ENCODE results near the gene PPP2R3A.
"Not testable (repeated sequence)": the region's sequence is repeated elsewhere in the genome, so short reads cannot be mapped to it uniquely, and the experiment has no call there.

PPP2R3A gene

GRCh38 chr3:136023264-136023978, 57.9 kb downstream of the PPP2R3A start:
- DNase-seq: no peak

- DNase-seq: no peak
Observed at GRCh38 chr3:136036306-136036705, 70.8 kb downstream of the PPP2R3A start.

GRCh38 chr3:136038668-136039067, 73.1 kb downstream of the PPP2R3A start:
- no peak for DNase-seq

- peak; percentile 5 to 62 for DNase-seq
Observed at GRCh38 chr3:136042608-136043221, 77.2 kb downstream of the PPP2R3A start.

- DNase-seq: no peak
Observed at GRCh38 chr3:136044980-136045745, 79.6 kb downstream of the PPP2R3A start.

GRCh38 chr3:136048068-136048467, 82.5 kb downstream of the PPP2R3A start:
- no peak for DNase-seq

- no peak for DNase-seq
Observed at GRCh38 chr3:136050250-136050649, 84.7 kb downstream of the PPP2R3A start.

GRCh38 chr3:136055491-136055890, 90.0 kb downstream of the PPP2R3A start:
- DNase-seq: no peak

- no peak for DNase-seq
Observed at GRCh38 chr3:136067211-136067610, 101.7 kb downstream of the PPP2R3A start.

GRCh38 chr3:136068708-136069107, 103.2 kb downstream of the PPP2R3A start:
- DNase-seq: no peak

- DNase-seq: no peak
Observed at GRCh38 chr3:136069933-136070332, 104.4 kb downstream of the PPP2R3A start.

- peak in 1 of 2 experiments; percentile 10 for DNase-seq
Observed at GRCh38 chr3:136070334-136070733, 104.8 kb downstream of the PPP2R3A start.

- peak in 1 of 2 experiments; percentile 48 for DNase-seq
Observed at GRCh38 chr3:136070953-136071949, 105.7 kb downstream of the PPP2R3A start.

- DNase-seq: no peak
Observed at GRCh38 chr3:136074546-136075170, 109.1 kb downstream of the PPP2R3A start.

- peak; percentile 73 to 85 for DNase-seq
Observed at GRCh38 chr3:136075218-136075808, 109.8 kb downstream of the PPP2R3A start.

GRCh38 chr3:136075811-136076210, 110.3 kb downstream of the PPP2R3A start:
- peak in 1 of 2 experiments; percentile 8 for DNase-seq

- DNase-seq: peak in 1 of 2 experiments; percentile 38
Observed at GRCh38 chr3:136078421-136079364, 113.2 kb downstream of the PPP2R3A start.

- DNase-seq: not testable (repeated sequence)
Observed at GRCh38 chr3:136083641-136084382, 118.3 kb downstream of the PPP2R3A start.

- DNase-seq: not testable (repeated sequence)
Observed at GRCh38 chr3:136085067-136085466, 119.5 kb downstream of the PPP2R3A start.

GRCh38 chr3:136093771-136094170, 128.2 kb downstream of the PPP2R3A start:
- no peak for DNase-seq

All from NCI-H524 (cell line).